ENCODE data around the gene DMD. TPM values are rescaled to one million over a fixed set of nuclear protein-coding genes. Genes with fewer than 3 reads are reported as not detected.

Gene DMD
- total RNA-seq, 1 donor from 2014 or later = 143 TPM

DNA sequence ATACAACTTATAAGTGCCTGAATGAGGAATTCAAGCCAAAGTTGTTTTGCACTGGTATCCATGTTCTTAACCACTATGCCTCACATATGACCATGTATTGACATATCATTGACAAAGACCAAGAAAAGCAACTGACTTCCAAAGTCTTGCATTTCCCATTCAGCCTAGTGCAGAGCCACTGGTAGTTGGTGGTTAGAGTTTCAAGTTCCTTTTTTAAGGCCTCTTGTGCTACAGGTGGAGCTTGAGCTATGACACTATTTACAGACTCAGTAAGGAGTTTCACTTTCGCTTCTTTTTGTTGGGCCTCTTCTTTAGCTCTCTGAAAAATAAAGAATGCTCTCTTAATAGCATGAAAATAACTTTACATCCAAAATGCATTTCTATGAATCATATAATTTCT, 763.0 kb downstream of the DMD start:
- no peak for DNase-seq
- H3K4me1 ChIP-seq = no peaks in the 10 kb centered on the region
- no peaks in the 10 kb centered on the region for H3K27me3 ChIP-seq (ENCODE audit: low read depth)
- no peak overlapping the region for H3K4me3 ChIP-seq
- no peak overlapping the region for H3K27ac ChIP-seq (replicated peaks)
- no peaks in the 10 kb centered on the region for H3K36me3 ChIP-seq
- no peaks in the 10 kb centered on the region for H3K9me3 ChIP-seq (replicated peaks)
- intact Hi-C loops (cut with micrococcal nuclease) = no loop called here
- TF ChIP-seq, protein P1, sequence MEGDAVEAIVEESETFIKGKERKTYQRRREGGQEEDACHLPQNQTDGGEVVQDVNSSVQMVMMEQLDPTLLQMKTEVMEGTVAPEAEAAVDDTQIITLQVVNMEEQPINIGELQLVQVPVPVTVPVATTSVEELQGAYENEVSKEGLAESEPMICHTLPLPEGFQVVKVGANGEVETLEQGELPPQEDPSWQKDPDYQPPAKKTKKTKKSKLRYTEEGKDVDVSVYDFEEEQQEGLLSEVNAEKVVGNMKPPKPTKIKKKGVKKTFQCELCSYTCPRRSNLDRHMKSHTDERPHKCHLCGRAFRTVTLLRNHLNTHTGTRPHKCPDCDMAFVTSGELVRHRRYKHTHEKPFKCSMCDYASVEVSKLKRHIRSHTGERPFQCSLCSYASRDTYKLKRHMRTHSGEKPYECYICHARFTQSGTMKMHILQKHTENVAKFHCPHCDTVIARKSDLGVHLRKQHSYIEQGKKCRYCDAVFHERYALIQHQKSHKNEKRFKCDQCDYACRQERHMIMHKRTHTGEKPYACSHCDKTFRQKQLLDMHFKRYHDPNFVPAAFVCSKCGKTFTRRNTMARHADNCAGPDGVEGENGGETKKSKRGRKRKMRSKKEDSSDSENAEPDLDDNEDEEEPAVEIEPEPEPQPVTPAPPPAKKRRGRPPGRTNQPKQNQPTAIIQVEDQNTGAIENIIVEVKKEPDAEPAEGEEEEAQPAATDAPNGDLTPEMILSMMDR (IDR thresholded peaks at IDR 0.05; ENCODE audit: borderline replicate concordance) = no peak

DNA sequence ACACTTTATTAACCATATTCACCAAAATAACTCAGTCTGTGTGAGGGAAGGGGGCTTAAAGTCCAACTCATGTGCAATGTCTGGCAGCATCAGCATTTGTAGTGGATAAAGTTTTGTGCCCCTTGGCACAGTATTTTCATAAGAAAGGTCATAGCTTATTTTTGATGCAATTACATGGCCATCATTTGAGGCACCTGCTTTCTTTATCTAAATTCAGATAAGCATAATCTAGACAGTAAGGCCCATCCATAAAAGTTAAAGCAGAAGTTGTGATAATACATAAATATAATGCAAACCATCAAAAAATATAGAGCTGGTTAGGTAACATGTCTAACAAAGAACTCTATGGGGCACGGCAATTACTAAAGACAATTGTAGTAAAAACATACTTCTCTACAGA, 763.7 kb downstream of the DMD start:
- no peak overlapping the region for H3K27ac ChIP-seq (replicated peaks)
- intact Hi-C loops (cut with micrococcal nuclease) = no loop called here
- TF ChIP-seq, protein P1 (IDR thresholded peaks at IDR 0.05; ENCODE audit: borderline replicate concordance) = no peak
- no peaks in the 10 kb centered on the region for H3K36me3 ChIP-seq
- no peaks in the 10 kb centered on the region for H3K27me3 ChIP-seq (ENCODE audit: low read depth)
- no peak overlapping the region for H3K4me3 ChIP-seq
- H3K9me3 ChIP-seq (replicated peaks) = no peaks in the 10 kb centered on the region
- H3K4me1 ChIP-seq = no peaks in the 10 kb centered on the region
- DNase-seq = no peak

DNA sequence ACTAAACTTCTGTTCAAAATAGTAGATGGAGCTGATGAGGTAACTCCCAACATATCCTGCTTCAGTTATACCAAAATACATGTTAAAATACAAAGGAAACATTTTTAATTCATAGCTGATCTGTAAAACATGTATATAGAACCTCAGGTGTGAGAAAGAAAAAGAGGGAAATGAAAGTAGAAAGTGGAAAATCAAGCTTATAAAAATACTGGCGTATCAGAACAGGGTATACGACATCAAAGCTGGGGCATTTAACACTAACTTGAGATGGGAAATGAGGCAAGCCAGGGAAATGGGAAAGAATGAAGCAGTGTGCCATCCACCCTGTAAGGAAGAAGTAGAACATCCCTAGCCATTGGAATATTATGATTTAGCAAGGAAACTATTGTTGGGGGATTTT, 767.5 kb downstream of the DMD start:
- Histone ChIP-seq H3K36me3 (no peaks in the 10 kb centered on the region), H3K27ac (replicated peaks) (no peak overlapping the region), H3K27me3 (ENCODE audit: low read depth) (no peaks in the 10 kb centered on the region), H3K4me3 (no peak overlapping the region), H3K9me3 (replicated peaks) (no peaks in the 10 kb centered on the region), H3K4me1 (no peaks in the 10 kb centered on the region)
- TF ChIP-seq, protein P1 (IDR thresholded peaks at IDR 0.05; ENCODE audit: borderline replicate concordance) = no peak
- no peak for DNase-seq
- intact Hi-C loops (cut with micrococcal nuclease) = no loop called here

DNA sequence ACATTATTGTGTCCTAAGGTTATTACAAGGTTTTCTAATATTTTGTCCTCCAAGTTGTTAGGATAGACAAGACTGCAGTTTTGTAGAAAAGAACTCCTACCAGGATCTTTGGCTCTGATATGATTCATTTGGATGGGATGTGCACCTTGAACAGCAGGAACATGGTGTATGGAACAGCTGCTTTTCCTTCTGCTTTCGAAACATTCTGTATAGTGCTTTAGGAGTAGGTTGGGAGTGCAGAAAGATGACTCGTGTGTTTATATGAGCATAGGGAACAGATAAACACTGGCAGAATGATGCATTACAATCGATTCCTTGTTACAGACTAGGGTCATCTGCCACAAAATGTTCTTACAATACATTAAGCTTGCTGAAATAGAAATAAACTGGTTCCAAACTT, 790.1 kb downstream of the DMD start:
- H3K4me1 ChIP-seq = no peaks in the 10 kb centered on the region
- no peaks in the 10 kb centered on the region for H3K9me3 ChIP-seq (replicated peaks)
- intact Hi-C loops (cut with micrococcal nuclease) = no loop called here
- no peaks in the 10 kb centered on the region for H3K27me3 ChIP-seq (ENCODE audit: low read depth)
- DNase-seq = no peak
- H3K4me3 ChIP-seq = no peak overlapping the region
- H3K36me3 ChIP-seq = no peaks in the 10 kb centered on the region
- H3K27ac ChIP-seq (replicated peaks) = no peak overlapping the region
- TF ChIP-seq, protein P1 (IDR thresholded peaks at IDR 0.05; ENCODE audit: borderline replicate concordance) = no peak

DNA sequence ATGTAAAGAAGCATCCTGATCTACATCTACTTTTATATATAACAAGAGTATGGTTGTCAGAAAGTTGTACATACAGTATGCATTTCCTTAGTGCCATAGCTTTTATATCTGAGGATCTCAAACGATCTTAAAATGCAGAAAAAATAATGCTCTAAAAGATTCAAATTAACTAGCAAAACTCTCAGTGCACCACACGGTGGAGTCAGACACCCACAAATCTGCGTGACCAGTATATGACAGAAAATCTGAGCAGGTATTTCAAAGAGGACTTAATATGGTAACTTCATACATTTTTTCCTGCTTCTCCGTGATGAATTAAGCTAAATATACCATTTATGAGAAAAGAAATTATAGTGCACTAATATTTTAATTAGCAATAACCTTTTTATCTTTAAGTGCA, 803.0 kb downstream of the DMD start:
- TF ChIP-seq, protein P1 (IDR thresholded peaks at IDR 0.05; ENCODE audit: borderline replicate concordance) = no peak
- no peak overlapping the region for H3K27ac ChIP-seq (replicated peaks)
- no peaks in the 10 kb centered on the region for H3K4me1 ChIP-seq
- DNase-seq = no peak
- intact Hi-C loops (cut with micrococcal nuclease) = no loop called here
- H3K36me3 ChIP-seq = no peaks in the 10 kb centered on the region
- no peaks in the 10 kb centered on the region for H3K9me3 ChIP-seq (replicated peaks)
- H3K4me3 ChIP-seq = no peak overlapping the region
- H3K27me3 ChIP-seq (ENCODE audit: low read depth) = no peaks in the 10 kb centered on the region
